Mucosa of rectum (tissue), 2 donors: ENCODE data around the gene LY6G5C.
A peak's percentile ranks its signal among the peaks of the same experiment; 100 is the strongest.
"Not testable (repeated sequence)": the region's sequence is repeated elsewhere in the genome, so short reads cannot be mapped to it uniquely, and the experiment has no call there.

Source experiments
- H3K27ac ChIP-seq, 2 donors: one replicate each; pipeline ENCODE4 v1.7.0; 2013; ENCODE audit warnings: inconsistent platforms in 2 of 2, low read depth in 2 of 2, low read length in 2 of 2
- H3K27me3 ChIP-seq, 2 donors: one replicate each; pipeline ENCODE4 v1.7.0; 2013; ENCODE audit warnings: low read length in 2 of 2; ENCODE audit not compliant: control insufficient read depth in 2 of 2, insufficient read depth in 2 of 2
- H3K36me3 ChIP-seq, 2 donors: one replicate each; pipeline ENCODE4 v1.7.0; 2013; ENCODE audit warnings: low read length in 2 of 2; ENCODE audit not compliant: control insufficient read depth in 2 of 2, insufficient read depth in 2 of 2
- H3K4me1 ChIP-seq, 2 donors: one replicate each; pipeline ENCODE4 v1.7.0; 2013; ENCODE audit warnings: low read length in 2 of 2, mild to moderate bottlenecking in 1 of 2; ENCODE audit not compliant: control insufficient read depth in 2 of 2, insufficient read depth in 2 of 2
- H3K4me3 ChIP-seq, 2 donors: one replicate each; pipeline ENCODE4 v1.7.0; 2013; ENCODE audit warnings: low read length in 2 of 2
- H3K9ac ChIP-seq, 2 donors: one replicate each; pipeline ENCODE4 v1.7.0; 2013; ENCODE audit warnings: low read length in 2 of 2, low read depth in 1 of 2, mild to moderate bottlenecking in 1 of 2
- H3K9me3 ChIP-seq, 2 donors: one replicate each; pipeline ENCODE4 v1.7.0; 2013; ENCODE audit warnings: low read length in 2 of 2; ENCODE audit not compliant: control insufficient read depth in 2 of 2
- donor health status: healthy.
- donor health status: Normal muscosa, but diverticular disease.

The LY6G5C gene

GRCh38 chr6:31713991-31714684 lies 33.3 kb upstream of the LY6G5C start:
- no peaks in the 10 kb centered on the region for H3K36me3 ChIP-seq
- peak overlapping the region; percentile 61 to 65 for H3K27ac ChIP-seq
- H3K4me3 ChIP-seq: no peak overlapping the region
- no peaks in the 10 kb centered on the region for H3K27me3 ChIP-seq
- peak overlapping the region in 1 of 2 donors; percentile 36 for H3K9ac ChIP-seq
- peaks cover 29 to 57% of the 10 kb centered on the region in 2 donors for H3K4me1 ChIP-seq
- no peaks in the 10 kb centered on the region for H3K9me3 ChIP-seq

GRCh38 chr6:31713465-31713864 lies 32.6 kb upstream of the LY6G5C start:
- Histone ChIP-seq H3K27ac (peak overlapping the region; percentile 61 to 65), H3K4me3 (no peak overlapping the region), H3K9me3 (no peaks in the 10 kb centered on the region), H3K36me3 (no peaks in the 10 kb centered on the region), H3K27me3 (no peaks in the 10 kb centered on the region), H3K9ac (peak overlapping the region in 1 of 2 donors; percentile 36), H3K4me1 (peaks cover 24 to 51% of the 10 kb centered on the region in 2 donors)

GRCh38 chr6:31712296-31712695 lies 31.4 kb upstream of the LY6G5C start:
- peaks cover 21 to 39% of the 10 kb centered on the region in 2 donors for H3K4me1 ChIP-seq
- no peaks in the 10 kb centered on the region for H3K36me3 ChIP-seq
- no peak overlapping the region for H3K27ac ChIP-seq

GRCh38 chr6:31711233-31711632 lies 30.4 kb upstream of the LY6G5C start:
- no peaks in the 10 kb centered on the region for H3K27me3 ChIP-seq
- no peaks in the 10 kb centered on the region for H3K9me3 ChIP-seq
- H3K9ac ChIP-seq: peak overlapping the region in 1 of 2 donors; percentile 43
- no peak overlapping the region for H3K4me3 ChIP-seq
- peak overlapping the region; percentile 52 to 58 for H3K27ac ChIP-seq
- H3K36me3 ChIP-seq: no peaks in the 10 kb centered on the region
- peaks cover 21 to 37% of the 10 kb centered on the region in 2 donors for H3K4me1 ChIP-seq

More at GRCh38 chr6:31712296-31712695, 31.4 kb upstream of the LY6G5C start:
- no peaks in the 10 kb centered on the region for H3K27me3 ChIP-seq
- no peak overlapping the region for H3K4me3 ChIP-seq
- no peaks in the 10 kb centered on the region for H3K9me3 ChIP-seq
- peak overlapping the region in 1 of 2 donors; percentile 8 for H3K9ac ChIP-seq

GRCh38 chr6:31710523-31711219 lies 29.8 kb upstream of the LY6G5C start:
- peak overlapping the region; percentile 17 to 58 for H3K27ac ChIP-seq
- peak overlapping the region in 1 of 2 donors; percentile 43 for H3K9ac ChIP-seq
- no peak overlapping the region for H3K4me3 ChIP-seq
- no peaks in the 10 kb centered on the region for H3K36me3 ChIP-seq
- no peaks in the 10 kb centered on the region for H3K27me3 ChIP-seq
- peaks cover 21 to 37% of the 10 kb centered on the region in 2 donors for H3K4me1 ChIP-seq
- H3K9me3 ChIP-seq: no peaks in the 10 kb centered on the region

- H3K27me3 ChIP-seq, H3K9ac ChIP-seq, H3K4me3 ChIP-seq: not testable (repeated sequence)
Observed at GRCh38 chr6:31709157-31709556, 28.3 kb upstream of the LY6G5C start.

GRCh38 chr6:31708224-31708623 lies 27.4 kb upstream of the LY6G5C start:
- H3K27me3 ChIP-seq: no peaks in the 10 kb centered on the region
- no peak overlapping the region for H3K4me3 ChIP-seq
- no peaks in the 10 kb centered on the region for H3K36me3 ChIP-seq
- H3K9me3 ChIP-seq: no peaks in the 10 kb centered on the region
- H3K9ac ChIP-seq: no peak overlapping the region
- peaks cover 11 to 20% of the 10 kb centered on the region in 2 donors for H3K4me1 ChIP-seq
- H3K27ac ChIP-seq: no peak overlapping the region

More at GRCh38 chr6:31709157-31709556, 28.3 kb upstream of the LY6G5C start:
- not testable (repeated sequence) for H3K36me3 ChIP-seq, H3K27ac ChIP-seq, H3K9me3 ChIP-seq
- H3K4me1 ChIP-seq: peaks cover 17 to 27% of the 10 kb centered on the region in 2 donors

GRCh38 chr6:31707701-31708100 lies 26.8 kb upstream of the LY6G5C start:
- peaks cover 11 to 19% of the 10 kb centered on the region in 2 donors for H3K4me1 ChIP-seq
- no peak overlapping the region for H3K4me3 ChIP-seq
- no peaks in the 10 kb centered on the region for H3K36me3 ChIP-seq
- no peaks in the 10 kb centered on the region for H3K27me3 ChIP-seq
- H3K9ac ChIP-seq: no peak overlapping the region
- no peaks in the 10 kb centered on the region for H3K9me3 ChIP-seq
- H3K27ac ChIP-seq: no peak overlapping the region

GRCh38 chr6:31706599-31706998 lies 25.7 kb upstream of the LY6G5C start, which contains the start of gene LY6G6F:
LY6G6F (plus strand) TSS chr6:31706866; CDS start chr6:31706907, 41 bp downstream.
- no peaks in the 10 kb centered on the region for H3K36me3 ChIP-seq
- no peaks in the 10 kb centered on the region for H3K27me3 ChIP-seq
- H3K9me3 ChIP-seq: no peaks in the 10 kb centered on the region
- H3K9ac ChIP-seq: no peak within 1 kb of the TSS
- no peak within 1 kb of the TSS for H3K27ac ChIP-seq
- no peak within 1 kb of the TSS for H3K4me3 ChIP-seq
- H3K4me1 ChIP-seq: peaks cover 18 to 26% of the 10 kb centered on the region in 2 donors

- H3K4me3 ChIP-seq: no peak overlapping the region
- no peak overlapping the region for H3K27ac ChIP-seq
- no peaks in the 10 kb centered on the region for H3K27me3 ChIP-seq
- H3K9me3 ChIP-seq: no peaks in the 10 kb centered on the region
- no peak overlapping the region for H3K9ac ChIP-seq
- peaks cover under 1 to 3% of the 10 kb centered on the region in 2 donors for H3K36me3 ChIP-seq
- peaks cover 18 to 26% of the 10 kb centered on the region in 2 donors for H3K4me1 ChIP-seq
Observed at GRCh38 chr6:31705931-31706330, 25.1 kb upstream of the LY6G5C start.
